HepG2 (cell line): ENCODE results near the gene UBE2Q1.

Experiments used
- EP300 ChIP-seq, 3 experiments: sonication (generic) in 1 of 3; formaldehyde crosslinking in 1 of 3; IDR thresholded peaks; 2 replicates each; pipeline versions ENCODE4 v1.5.1 to v1.6.1; 2011 to 2020; ENCODE audit warnings: low read depth in 2 of 3, low read length in 2 of 3, borderline replicate concordance in 1 of 3, improper control_type of control experiment in 1 of 3, mild to moderate bottlenecking in 1 of 3, missing genetic modification reagents in 1 of 3, moderate library complexity in 1 of 3
- PAX8 ChIP-seq: sonication (generic); formaldehyde crosslinking; IDR thresholded peaks from 2 replicates; pipeline ENCODE4 v1.8.0; 2022; ENCODE audit warnings: mild to moderate bottlenecking, missing genetic modification reagents, borderline replicate concordance
- RNF2 ChIP-seq: fragments of 450-650 bp; conservative IDR thresholded peaks from 2 replicates; pipeline ENCODE4 v1.6.1; 2016; ENCODE audit warnings: low read depth
- RXRA ChIP-seq: sonication (generic); formaldehyde crosslinking; IDR thresholded peaks from 2 replicates; pipeline ENCODE4 v1.5.1; 2020; ENCODE audit warnings: missing genetic modification reagents
- SIX4 ChIP-seq: sonication (generic); formaldehyde crosslinking; IDR thresholded peaks from 2 replicates; pipeline ENCODE4 v1.4.0; 2020; ENCODE audit warnings: missing genetic modification reagents
- SRF ChIP-seq: IDR thresholded peaks from 2 replicates; pipeline ENCODE4 v1.6.1; 2011; ENCODE audit warnings: mild to moderate bottlenecking, low read depth, low read length, moderate library complexity
- TCF7 ChIP-seq: sonication (generic); IDR thresholded peaks from 2 replicates; pipeline ENCODE4 v1.6.1; 2016; ENCODE audit warnings: antibody characterized with exemption, low read depth
- ZBTB33 ChIP-seq: sonication (generic); formaldehyde crosslinking; IDR thresholded peaks from 2 replicates; pipeline ENCODE4 v1.4.0; 2020; ENCODE audit warnings: missing genetic modification reagents
- ZNF136 ChIP-seq: sonication (generic); formaldehyde crosslinking; IDR thresholded peaks from 2 replicates; pipeline ENCODE4 v1.8.1; 2022; ENCODE audit warnings: low read depth, mild to moderate bottlenecking, moderate library complexity, missing genetic modification reagents
- ZNF343 ChIP-seq: sonication (generic); formaldehyde crosslinking; IDR thresholded peaks from 2 replicates; pipeline ENCODE4 v1.4.0; 2020; ENCODE audit warnings: mild to moderate bottlenecking, missing genetic modification reagents
- ZNF510 ChIP-seq: sonication (generic); formaldehyde crosslinking; IDR thresholded peaks from 2 replicates; pipeline ENCODE4 v1.4.0; 2020; ENCODE audit warnings: low read depth, mild to moderate bottlenecking, missing genetic modification reagents
- ZNF841 ChIP-seq: sonication (generic); formaldehyde crosslinking; IDR thresholded peaks from 2 replicates; pipeline ENCODE4 v1.8.1; 2023; ENCODE audit warnings: missing genetic modification reagents, borderline replicate concordance
- TF ChIP-seq, protein P1 (sequence below), 2 experiments: IDR thresholded peaks; 2 replicates each; pipeline ENCODE4 v1.6.1; 2011 to 2012; ENCODE audit warnings: low read length in 2 of 2, borderline replicate concordance in 1 of 2, low read depth in 1 of 2, mild to moderate bottlenecking in 1 of 2, moderate library complexity in 1 of 2

GRCh38 chr1:154607609-154608396, 49.3 kb upstream of the UBE2Q1 start, which contains the start of gene ADAR:
- no peak for TF ChIP-seq RNF2
- no peak for TF ChIP-seq ZNF510
- TF ChIP-seq PAX8: no peak
- no peak for TF ChIP-seq SIX4 (CRISPR knock-in tag)
- TF ChIP-seq, protein P1, sequence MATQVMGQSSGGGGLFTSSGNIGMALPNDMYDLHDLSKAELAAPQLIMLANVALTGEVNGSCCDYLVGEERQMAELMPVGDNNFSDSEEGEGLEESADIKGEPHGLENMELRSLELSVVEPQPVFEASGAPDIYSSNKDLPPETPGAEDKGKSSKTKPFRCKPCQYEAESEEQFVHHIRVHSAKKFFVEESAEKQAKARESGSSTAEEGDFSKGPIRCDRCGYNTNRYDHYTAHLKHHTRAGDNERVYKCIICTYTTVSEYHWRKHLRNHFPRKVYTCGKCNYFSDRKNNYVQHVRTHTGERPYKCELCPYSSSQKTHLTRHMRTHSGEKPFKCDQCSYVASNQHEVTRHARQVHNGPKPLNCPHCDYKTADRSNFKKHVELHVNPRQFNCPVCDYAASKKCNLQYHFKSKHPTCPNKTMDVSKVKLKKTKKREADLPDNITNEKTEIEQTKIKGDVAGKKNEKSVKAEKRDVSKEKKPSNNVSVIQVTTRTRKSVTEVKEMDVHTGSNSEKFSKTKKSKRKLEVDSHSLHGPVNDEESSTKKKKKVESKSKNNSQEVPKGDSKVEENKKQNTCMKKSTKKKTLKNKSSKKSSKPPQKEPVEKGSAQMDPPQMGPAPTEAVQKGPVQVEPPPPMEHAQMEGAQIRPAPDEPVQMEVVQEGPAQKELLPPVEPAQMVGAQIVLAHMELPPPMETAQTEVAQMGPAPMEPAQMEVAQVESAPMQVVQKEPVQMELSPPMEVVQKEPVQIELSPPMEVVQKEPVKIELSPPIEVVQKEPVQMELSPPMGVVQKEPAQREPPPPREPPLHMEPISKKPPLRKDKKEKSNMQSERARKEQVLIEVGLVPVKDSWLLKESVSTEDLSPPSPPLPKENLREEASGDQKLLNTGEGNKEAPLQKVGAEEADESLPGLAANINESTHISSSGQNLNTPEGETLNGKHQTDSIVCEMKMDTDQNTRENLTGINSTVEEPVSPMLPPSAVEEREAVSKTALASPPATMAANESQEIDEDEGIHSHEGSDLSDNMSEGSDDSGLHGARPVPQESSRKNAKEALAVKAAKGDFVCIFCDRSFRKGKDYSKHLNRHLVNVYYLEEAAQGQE (IDR thresholded peaks at IDR 0.05; ENCODE audit: borderline replicate concordance in 1 of 2, low read depth in 1 of 2, low read length in 2 of 2): peak in 1 of 2 experiments; percentile 44; a peak in 1 of 4 replicates
- TF ChIP-seq ZNF136: no peak
- TF ChIP-seq TCF7: no peak
- 0 out of 4 replicates have a peak, but pooled peaks of 1 of the 2 experiments have one; percentile 9 for TF ChIP-seq EP300 (IDR thresholded peaks at IDR 0.05; ENCODE audit: low read depth in 2 of 2, low read length in 2 of 2)
- no peak for TF ChIP-seq EP300 (CRISPR knock-in tag; IDR thresholded peaks at IDR 0.05; ENCODE audit: borderline replicate concordance)
- TF ChIP-seq ZBTB33 (CRISPR knock-in tag): no peak
- no peak for TF ChIP-seq ZNF841 (CRISPR knock-in tag)
- TF ChIP-seq SRF: 0 out of 2 replicates have a peak, but pooled peaks have one; percentile 28
- TF ChIP-seq RXRA: no peak
- no peak for TF ChIP-seq ZNF343 (CRISPR knock-in tag)
